GM18519 (cell line): Measurements from ENCODE around the gene SVIL.
A peak's percentile ranks its signal among the peaks of the same experiment; 100 is the strongest.
"Not testable (repeated sequence)": the region's sequence is repeated elsewhere in the genome, so short reads cannot be mapped to it uniquely, and the experiment has no call there.

ENCODE experiments used
- ATAC-seq: cut with Tn5 transposase; IDR thresholded peaks from one replicate; pipeline ENCODE4 v1.9.1; 2021; ENCODE audit warnings: mild to moderate bottlenecking, moderate library complexity; ENCODE audit not compliant: unreplicated experiment, low FRiP score

The SVIL gene

GRCh38 chr10:29439005-29439404 is 195.8 kb downstream of the SVIL start:
- ATAC-seq: not testable (repeated sequence)

- ATAC-seq: no peak
Measured at GRCh38 chr10:29438271-29438670, 196.5 kb downstream of the SVIL start.

- no peak for ATAC-seq
Measured at GRCh38 chr10:29437871-29438270, 196.9 kb downstream of the SVIL start.

- no peak for ATAC-seq
Measured at GRCh38 chr10:29435809-29436501, 198.8 kb downstream of the SVIL start.

- no peak for ATAC-seq
Measured at GRCh38 chr10:29434111-29434510, 200.7 kb downstream of the SVIL start.

- no peak for ATAC-seq
Measured at GRCh38 chr10:29431711-29432110, 203.1 kb downstream of the SVIL start.

- ATAC-seq: no peak
Measured at GRCh38 chr10:29430101-29430500, 204.7 kb downstream of the SVIL start.

- ATAC-seq: no peak
Measured at GRCh38 chr10:29428486-29428885, 206.3 kb downstream of the SVIL start.

- no peak for ATAC-seq
Measured at GRCh38 chr10:29427667-29428066, 207.1 kb downstream of the SVIL start.

- no peak for ATAC-seq
Measured at GRCh38 chr10:29426420-29426819, 208.4 kb downstream of the SVIL start.

GRCh38 chr10:29424017-29424416 is 210.8 kb downstream of the SVIL start:
- ATAC-seq: no peak

- ATAC-seq: no peak
Measured at GRCh38 chr10:29420744-29421143, 214.0 kb downstream of the SVIL start.

- no peak for ATAC-seq
Measured at GRCh38 chr10:29417324-29417723, 217.4 kb downstream of the SVIL start.

- ATAC-seq: no peak
Measured at GRCh38 chr10:29415876-29416275, 218.9 kb downstream of the SVIL start.

- ATAC-seq: no peak
Measured at GRCh38 chr10:29414501-29414900, 220.3 kb downstream of the SVIL start.

GRCh38 chr10:29412485-29412884 is 222.3 kb downstream of the SVIL start:
- ATAC-seq: no peak

- ATAC-seq: no peak
Measured at GRCh38 chr10:29411666-29412315, 223.0 kb downstream of the SVIL start.

- ATAC-seq: peak; percentile 44
Measured at GRCh38 chr10:29409241-29410054, 225.3 kb downstream of the SVIL start.

- peak; percentile 12 for ATAC-seq
Measured at GRCh38 chr10:29408847-29409240, 225.9 kb downstream of the SVIL start.
